Natural killer cell (primary cell): ENCODE data around the gene AHRR. TPM values are rescaled to one million over a fixed set of nuclear protein-coding genes. Genes with fewer than 3 reads are reported as not detected.

Source experiments
- ATAC-seq, 3 donors: fragments of 150-1000 bp in 2 of 3; fragments of 200-7000 bp in 1 of 3; cut with Tn5 transposase; 1 replicate in 1 of 3; 2 replicates in 2 of 3; pipeline ENCODE4 v1.10.0; 2021; ENCODE audit warnings: mild to moderate bottlenecking in 2 of 3, moderate library complexity in 2 of 3
- DNase-seq, 2 donors: peaks; one replicate each; pipeline versions ENCODE4 v3.0.0 to v3.0.0-alpha.2; 2013 to 2021; ENCODE audit warnings: mixed read lengths in 1 of 2
- H3K27ac ChIP-seq: one replicate; pipeline ENCODE4 v1.5.1; 2013; ENCODE audit warnings: mild to moderate bottlenecking, low read length
- H3K27me3 ChIP-seq: one replicate; pipeline ENCODE4 v1.6.1; 2013; ENCODE audit warnings: low read length; ENCODE audit not compliant: control insufficient read depth, insufficient read depth
- H3K36me3 ChIP-seq: one replicate; pipeline ENCODE4 v1.6.1; 2013; ENCODE audit warnings: low read length; ENCODE audit not compliant: control insufficient read depth, insufficient read depth
- H3K4me1 ChIP-seq: one replicate; pipeline ENCODE4 v1.6.1; 2013; ENCODE audit warnings: low read length; ENCODE audit not compliant: control insufficient read depth, insufficient read depth
- H3K4me3 ChIP-seq: one replicate; pipeline ENCODE4 v1.5.1; 2013; ENCODE audit warnings: low read length
- H3K9me3 ChIP-seq: one replicate; pipeline ENCODE4 v1.6.1; 2013; ENCODE audit warnings: low read length; ENCODE audit not compliant: control insufficient read depth, insufficient read depth
- H3K27ac Mint-ChIP-seq, 2 donors: one replicate each; pipeline ENCODE4 v1.8.0; 2022; ENCODE audit warnings: mild to moderate bottlenecking in 2 of 2, mixed read lengths in 2 of 2, moderate library complexity in 1 of 2
- H3K27me3 Mint-ChIP-seq, 2 donors: one replicate each; pipeline ENCODE4 v1.8.0; 2022; ENCODE audit warnings: low read depth in 2 of 2, mixed read lengths in 2 of 2
- H3K36me3 Mint-ChIP-seq: one replicate; pipeline ENCODE4 v1.8.0; 2022; ENCODE audit warnings: mixed read lengths
- H3K4me1 Mint-ChIP-seq, 2 donors: one replicate each; pipeline ENCODE4 v1.8.0; 2022; ENCODE audit warnings: mixed read lengths in 2 of 2
- H3K4me3 Mint-ChIP-seq: one replicate; pipeline ENCODE4 v1.8.0; 2022; ENCODE audit warnings: mild to moderate bottlenecking, moderate library complexity, mixed read lengths
- H3K9me3 Mint-ChIP-seq, 2 donors: one replicate each; pipeline ENCODE4 v1.8.0; 2022; ENCODE audit warnings: mixed read lengths in 2 of 2
- WGBS: methylation state at CpG from one replicate; pipeline ENCODE4 v1.1.7; 2013; ENCODE audit warnings: missing lambda C conversion rate; ENCODE audit not compliant: insufficient coverage; 5-methylcytosine and 5-hydroxymethylcytosine counted together
- intact Hi-C: fragments of 100-400 bp; cut with micrococcal nuclease; formaldehyde crosslinking; loops from one replicate; pipeline ENCODE4 v1.14.2; 2022
- total RNA-seq, 4 donors: library from RNA; stranded (reverse); fragments of 120-200 nt in 1 of 4; gene quantifications; one replicate each; pipeline versions ENCODE4 v1.2.3 to v1.2.4, GENCODE V29; 2013 to 2022
- TF ChIP-seq, protein P1 (sequence below): fragments of 200-600 bp; IDR thresholded peaks from one replicate; pipeline ENCODE4 v1.8.0; 2022; ENCODE audit warnings: antibody characterized with exemption

AHRR gene
- total RNA-seq, 3 donors from 2014 or later (not counting 1 experiment from before 2014, with no cell fraction given): 0.88 to 1.4 (median 1.2) TPM

- H3K4me3 Mint-ChIP-seq: no peak overlapping the region
- no peak for DNase-seq
- H3K9me3 ChIP-seq: no peaks in the 10 kb centered on the region
Observed at GRCh38 chr5:457195-457961, 135.9 kb downstream of the AHRR start.

DNA sequence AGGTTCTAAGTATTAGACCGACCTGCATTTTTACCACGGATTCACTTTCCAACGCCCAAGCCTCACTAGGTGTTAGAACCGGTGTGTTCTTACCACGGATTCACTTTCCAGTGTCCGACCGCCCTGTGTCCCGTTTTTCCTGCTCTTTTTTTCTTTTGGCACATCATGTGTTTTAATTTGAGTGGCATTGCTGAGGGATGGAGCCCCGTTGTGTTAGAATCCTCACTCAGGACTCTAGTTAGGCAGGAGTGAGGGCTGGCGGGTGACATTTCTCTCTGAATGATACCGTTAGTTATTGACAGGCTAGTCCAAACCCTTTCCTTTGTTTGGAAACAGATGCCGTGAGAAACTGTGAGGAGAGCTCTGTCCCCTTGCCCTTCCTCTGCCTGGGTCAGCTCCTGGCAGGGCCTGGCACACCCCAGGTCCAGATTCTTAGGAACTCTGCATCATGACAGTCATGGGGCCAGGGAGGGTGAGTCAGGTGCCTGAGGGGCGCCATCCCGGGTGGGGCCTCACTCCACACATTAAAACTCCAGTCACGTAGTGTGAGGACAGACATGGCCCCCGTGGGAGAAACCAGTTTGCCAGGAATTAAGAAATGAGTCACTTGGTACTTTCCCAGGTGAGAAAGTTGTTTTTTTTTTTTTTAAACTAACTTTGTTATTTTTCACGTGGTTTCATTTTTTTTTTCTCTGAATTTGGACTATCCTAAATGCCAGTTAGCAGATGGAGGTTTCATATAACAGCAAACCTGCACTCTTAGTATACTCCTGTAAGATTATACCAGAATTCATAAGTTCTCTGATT, 137.2 kb downstream of the AHRR start:
- Histone ChIP-seq H3K27me3 (no peaks in the 10 kb centered on the region), H3K4me3 (no peak overlapping the region), H3K9me3 (no peaks in the 10 kb centered on the region), H3K36me3 (peaks cover 67% of the 10 kb centered on the region), H3K27ac (no peak overlapping the region), H3K4me1 (no peaks in the 10 kb centered on the region)
- H3K4me1 Mint-ChIP-seq: peaks cover 7% of the 10 kb centered on the region in 2 donors
- TF ChIP-seq, protein P1, sequence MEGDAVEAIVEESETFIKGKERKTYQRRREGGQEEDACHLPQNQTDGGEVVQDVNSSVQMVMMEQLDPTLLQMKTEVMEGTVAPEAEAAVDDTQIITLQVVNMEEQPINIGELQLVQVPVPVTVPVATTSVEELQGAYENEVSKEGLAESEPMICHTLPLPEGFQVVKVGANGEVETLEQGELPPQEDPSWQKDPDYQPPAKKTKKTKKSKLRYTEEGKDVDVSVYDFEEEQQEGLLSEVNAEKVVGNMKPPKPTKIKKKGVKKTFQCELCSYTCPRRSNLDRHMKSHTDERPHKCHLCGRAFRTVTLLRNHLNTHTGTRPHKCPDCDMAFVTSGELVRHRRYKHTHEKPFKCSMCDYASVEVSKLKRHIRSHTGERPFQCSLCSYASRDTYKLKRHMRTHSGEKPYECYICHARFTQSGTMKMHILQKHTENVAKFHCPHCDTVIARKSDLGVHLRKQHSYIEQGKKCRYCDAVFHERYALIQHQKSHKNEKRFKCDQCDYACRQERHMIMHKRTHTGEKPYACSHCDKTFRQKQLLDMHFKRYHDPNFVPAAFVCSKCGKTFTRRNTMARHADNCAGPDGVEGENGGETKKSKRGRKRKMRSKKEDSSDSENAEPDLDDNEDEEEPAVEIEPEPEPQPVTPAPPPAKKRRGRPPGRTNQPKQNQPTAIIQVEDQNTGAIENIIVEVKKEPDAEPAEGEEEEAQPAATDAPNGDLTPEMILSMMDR: no peak
- no peaks in the 10 kb centered on the region for H3K27me3 Mint-ChIP-seq
- ATAC-seq (peak; percentile 33 to 68 (median 48)), DNase-seq (peak; percentile 10 to 45)
- H3K27ac Mint-ChIP-seq: no peak overlapping the region
- H3K36me3 Mint-ChIP-seq: peaks cover 13% of the 10 kb centered on the region
- WGBS: 82% methylated on average over 16 of the region's 17 CpGs
- H3K4me3 Mint-ChIP-seq: no peak overlapping the region
- H3K9me3 Mint-ChIP-seq: no peaks in the 10 kb centered on the region
- intact Hi-C loops: no loop called here

More at GRCh38 chr5:457195-457961, 135.9 kb downstream of the AHRR start:
- Mint-ChIP-seq H3K27ac (no peak overlapping the region), H3K36me3 (peaks cover 27% of the 10 kb centered on the region), H3K27me3 (no peaks in the 10 kb centered on the region), H3K9me3 (no peaks in the 10 kb centered on the region), H3K4me1 (peaks cover 20 to 21% of the 10 kb centered on the region in 2 donors)
- Histone ChIP-seq H3K4me3 (no peak overlapping the region), H3K27me3 (no peaks in the 10 kb centered on the region), H3K27ac (no peak overlapping the region), H3K4me1 (peaks cover 11% of the 10 kb centered on the region), H3K36me3 (peaks cover 73% of the 10 kb centered on the region)
- intact Hi-C loops: no loop called here
- ATAC-seq: no peak
- WGBS: 97% methylated on average over 19 of the region's 19 CpGs
- TF ChIP-seq, protein P1: no peak

GRCh38 chr5:459562-460272, 138.2 kb downstream of the AHRR start:
- intact Hi-C loops: no loop called here
- Mint-ChIP-seq H3K9me3 (no peaks in the 10 kb centered on the region), H3K36me3 (peaks cover 6% of the 10 kb centered on the region), H3K27ac (peak overlapping the region in 1 of 2 donors; percentile 35), H3K4me1 (peaks cover 0 to 6% of the 10 kb centered on the region in 2 donors), H3K27me3 (no peaks in the 10 kb centered on the region), H3K4me3 (no peak overlapping the region)
- H3K27ac ChIP-seq: no peak overlapping the region
- 98% methylated on average over 19 of the region's 24 CpGs for WGBS
- no peaks in the 10 kb centered on the region for H3K27me3 ChIP-seq
- no peaks in the 10 kb centered on the region for H3K9me3 ChIP-seq
- no peak overlapping the region for H3K4me3 ChIP-seq
- TF ChIP-seq, protein P1: no peak
- peaks cover 61% of the 10 kb centered on the region for H3K36me3 ChIP-seq
- peaks cover 9% of the 10 kb centered on the region for H3K4me1 ChIP-seq
- ATAC-seq: no peak
- DNase-seq: no peak
